Activated naive CD8-positive, alpha-beta T cell treated with anti-CD3 and anti-CD28 coated beads, Interleukin-2, amount 50 U/mL, for 16 hours (primary cell): ENCODE measurements around the gene PLEKHM3.
"Not testable (repeated sequence)": the region's sequence is repeated elsewhere in the genome, so short reads cannot be mapped to it uniquely, and the experiment has no call there.

Source experiments
- DNase-seq: peaks from one replicate; pipeline ENCODE4 v3.0.0-alpha.2; 2020; ENCODE audit warnings: low read depth, low spot score

Gene PLEKHM3

GRCh38 chr2:207828361-207829057 lies 196.8 kb downstream of the PLEKHM3 start:
- DNase-seq: no peak

- no peak for DNase-seq
Measured at GRCh38 chr2:207825978-207826377, 199.3 kb downstream of the PLEKHM3 start.

- no peak for DNase-seq
Measured at GRCh38 chr2:207825045-207825954, 200.0 kb downstream of the PLEKHM3 start.

GRCh38 chr2:207823865-207824264 lies 201.5 kb downstream of the PLEKHM3 start:
- no peak for DNase-seq

- no peak for DNase-seq
Measured at GRCh38 chr2:207819839-207820784, 205.2 kb downstream of the PLEKHM3 start.

GRCh38 chr2:207819021-207819797 lies 206.1 kb downstream of the PLEKHM3 start:
- no peak for DNase-seq

GRCh38 chr2:207816546-207816945 lies 208.8 kb downstream of the PLEKHM3 start:
- DNase-seq: no peak

GRCh38 chr2:207815254-207815653 lies 210.1 kb downstream of the PLEKHM3 start:
- no peak for DNase-seq

- DNase-seq: no peak
Measured at GRCh38 chr2:207813942-207814341, 211.4 kb downstream of the PLEKHM3 start.

- no peak for DNase-seq
Measured at GRCh38 chr2:207813221-207813916, 212.0 kb downstream of the PLEKHM3 start.

- DNase-seq: no peak
Measured at GRCh38 chr2:207812726-207813080, 212.6 kb downstream of the PLEKHM3 start.

- DNase-seq: no peak
Measured at GRCh38 chr2:207812058-207812725, 213.1 kb downstream of the PLEKHM3 start.

GRCh38 chr2:207811658-207812057 lies 213.7 kb downstream of the PLEKHM3 start:
- DNase-seq: not testable (repeated sequence)

GRCh38 chr2:207810200-207810788 lies 215.0 kb downstream of the PLEKHM3 start:
- DNase-seq: no peak

- DNase-seq: no peak
Measured at GRCh38 chr2:207808119-207808518, 217.2 kb downstream of the PLEKHM3 start.

GRCh38 chr2:207807516-207807915 lies 217.8 kb downstream of the PLEKHM3 start:
- DNase-seq: no peak

- no peak for DNase-seq
Measured at GRCh38 chr2:207805566-207806226, 219.6 kb downstream of the PLEKHM3 start.

GRCh38 chr2:207802650-207803049 lies 222.7 kb downstream of the PLEKHM3 start:
- DNase-seq: no peak

GRCh38 chr2:207801259-207801658 lies 224.1 kb downstream of the PLEKHM3 start:
- no peak for DNase-seq
